ENCODE data around the gene COX8A.

COX8A gene

DNA sequence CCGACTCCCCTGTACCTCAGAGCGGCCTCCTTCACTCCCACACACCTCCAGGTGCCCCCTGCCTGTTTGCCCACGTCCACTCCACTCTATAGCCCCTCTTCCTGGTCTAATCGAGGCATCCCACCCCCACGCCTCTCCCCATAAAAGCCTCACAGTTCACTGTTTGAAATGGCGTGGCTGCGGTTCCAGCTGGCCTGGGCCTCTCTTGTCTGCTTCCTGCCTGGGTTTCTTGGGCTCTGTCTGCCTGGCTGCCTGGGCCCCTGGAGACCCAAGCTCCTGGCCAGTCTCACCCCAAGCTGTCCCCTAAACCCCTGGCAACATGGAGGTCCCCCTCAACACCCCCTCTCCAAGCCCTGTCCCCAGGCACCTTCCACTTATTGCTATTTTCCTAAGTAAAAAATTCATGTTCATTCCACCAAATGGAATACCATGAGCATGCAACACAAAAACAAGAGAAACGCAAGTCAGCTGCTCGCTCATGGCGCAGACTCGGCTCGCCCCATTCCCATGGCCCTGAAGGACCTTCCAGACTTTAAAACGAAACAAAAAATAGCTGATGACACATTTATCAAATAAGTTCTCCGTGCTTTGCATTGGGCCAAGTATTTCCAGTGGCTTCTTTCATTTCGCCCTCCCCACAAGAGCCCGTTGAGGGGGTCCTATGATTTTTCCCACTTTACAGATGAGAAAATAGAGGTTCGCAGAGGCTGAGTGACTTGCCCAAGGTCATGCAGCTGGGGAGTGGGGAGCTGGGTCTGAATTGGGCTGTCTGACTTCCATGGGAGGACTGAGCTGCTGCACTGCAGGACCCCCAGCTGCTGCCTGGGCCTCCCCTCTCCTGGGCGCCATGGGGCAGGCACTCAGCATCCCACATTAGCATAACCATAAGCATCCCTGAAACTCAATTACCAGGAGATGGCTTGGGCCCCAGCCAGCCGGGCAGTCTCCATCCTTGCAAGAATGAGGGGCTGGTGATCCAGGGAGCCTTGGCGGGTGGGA is 49.6 kb downstream of the COX8A start:
- DNase-seq, result no peak

DNA sequence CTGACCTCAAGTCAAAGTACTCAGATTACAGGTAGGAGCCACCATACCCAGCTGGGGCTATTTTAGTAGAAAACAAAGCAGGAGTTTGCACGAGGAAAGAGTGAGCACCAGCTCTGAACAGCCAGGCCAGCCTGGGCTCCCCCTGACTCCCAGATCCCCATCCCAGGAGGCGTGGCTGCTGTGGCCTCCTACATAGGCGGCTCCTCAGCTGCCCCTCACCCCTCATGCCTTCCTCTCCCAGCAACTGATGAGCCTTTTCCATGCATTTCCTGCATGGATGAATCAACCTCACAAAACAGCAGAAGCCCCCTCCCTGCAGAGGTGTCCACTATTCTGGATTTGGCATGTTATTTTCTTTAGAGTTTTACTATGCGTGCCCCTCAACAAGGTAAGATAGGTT is 50.8 kb downstream of the COX8A start:
- DNase-seq, result no peak
